UCSD-AML1 (cell line): ENCODE measurements around the gene NCOA7.
"Not testable (repeated sequence)": the region's sequence is repeated elsewhere in the genome, so short reads cannot be mapped to it uniquely, and the experiment has no call there.

Source experiments
- DNase-seq: peaks from one replicate; lab custom pipeline; 2025; ENCODE audit not compliant: unreplicated experiment; lab: John Stamatoyannopoulos, UW

NCOA7 gene

GRCh38 chr6:125963817-125964216 lies 173.1 kb downstream of the NCOA7 start:
- DNase-seq = no peak

- DNase-seq = no peak
Observed at GRCh38 chr6:125966569-125966968, 175.8 kb downstream of the NCOA7 start.

- no peak for DNase-seq
Observed at GRCh38 chr6:125968493-125968892, 177.7 kb downstream of the NCOA7 start.

- DNase-seq = no peak
Observed at GRCh38 chr6:125970760-125971159, 180.0 kb downstream of the NCOA7 start.

- not testable (repeated sequence) for DNase-seq
Observed at GRCh38 chr6:125972478-125972877, 181.7 kb downstream of the NCOA7 start.

- DNase-seq = no peak
Observed at GRCh38 chr6:125974214-125974866, 183.6 kb downstream of the NCOA7 start.

GRCh38 chr6:125979101-125979500 lies 188.3 kb downstream of the NCOA7 start:
- DNase-seq = no peak
